ENCODE measurements around the gene PRKCE.
"Not testable (repeated sequence)": the region's sequence is repeated elsewhere in the genome, so short reads cannot be mapped to it uniquely, and the experiment has no call there.

GRCh38 chr2:45858872-45859271 is 207.4 kb downstream of the PRKCE start:
- not testable (repeated sequence) for TF ChIP-seq CTCF (conservative IDR thresholded peaks at IDR 0.05 in 1 of 2, IDR thresholded peaks at IDR 0.05 in 1 of 2; ENCODE audit: extremely low read depth in 1 of 2, insufficient read depth in 1 of 2, low read depth in 1 of 2, low read length in 2 of 2); EZH2 (IDR thresholded peaks at IDR 0.05; ENCODE audit: borderline replicate concordance, low read length)

Measured in mammary epithelial cell (primary cell).